SK-N-SH (cell line): Measurements from ENCODE around the gene CRTC1.

Source experiments
- EP300 ChIP-seq, 2 experiments: IDR thresholded peaks; 2 replicates each; pipeline versions ENCODE4 v1.4.0 to v1.6.1; 2012; ENCODE audit warnings: borderline replicate concordance in 1 of 2, low read depth in 1 of 2, low read length in 1 of 2
- GABPA ChIP-seq: IDR thresholded peaks from 2 replicates; pipeline ENCODE4 v1.4.0; 2012; ENCODE audit warnings: low read depth, mild to moderate bottlenecking

GRCh38 chr19:18815673-18816072 is 132.2 kb downstream of the CRTC1 start:
- TF ChIP-seq EP300 (IDR thresholded peaks at IDR 0.05; ENCODE audit: borderline replicate concordance in 1 of 2, low read depth in 1 of 2, low read length in 1 of 2) = no peak
- no peak for TF ChIP-seq GABPA
